Lower lobe of right lung (tissue), 2 donors: ENCODE measurements around the gene PFN4. TPM values are rescaled to one million over a fixed set of nuclear protein-coding genes. Genes with fewer than 3 reads are reported as not detected.
A peak's percentile ranks its signal among the peaks of the same experiment; 100 is the strongest.

Experiments used
- ATAC-seq, 2 donors: fragments of 200-7000 bp; cut with Tn5 transposase; one replicate each; pipeline ENCODE4 v1.9.1; 2020 to 2022; ENCODE audit warnings: mild to moderate bottlenecking in 2 of 2, moderate library complexity in 2 of 2
- DNase-seq: peaks from one replicate; pipeline ENCODE4 v3.0.0-alpha.2; 2020
- H3K27ac ChIP-seq: fragments of 200-600 bp; one replicate; pipeline ENCODE4 v1.8.0; 2022
- H3K27me3 ChIP-seq: fragments of 200-600 bp; one replicate; pipeline ENCODE4 v1.8.0; 2022; ENCODE audit warnings: low read depth
- H3K36me3 ChIP-seq: fragments of 200-600 bp; one replicate; pipeline ENCODE4 v1.8.0; 2022; ENCODE audit warnings: mild to moderate bottlenecking
- H3K4me1 ChIP-seq: fragments of 200-600 bp; one replicate; pipeline ENCODE4 v1.8.0; 2022
- H3K4me3 ChIP-seq: fragments of 200-600 bp; one replicate; pipeline ENCODE4 v1.8.0; 2022; ENCODE audit warnings: mild to moderate bottlenecking
- H3K9me3 ChIP-seq: fragments of 200-600 bp; one replicate; pipeline ENCODE4 v1.8.0; 2022
- CTCF ChIP-seq: fragments of 200-600 bp; IDR thresholded peaks from one replicate; pipeline ENCODE4 v1.8.0; 2022; ENCODE audit warnings: antibody characterized with exemption, mild to moderate bottlenecking
- intact Hi-C: fragments of 100-400 bp; cut with DNase I; formaldehyde crosslinking; loops from one replicate; pipeline ENCODE4 v1.11.0; 2022
- total RNA-seq: library from RNA; stranded (reverse); fragmentation: NEBNext Ultra II Directional; extraction: Animal tissue kit (Norgen Biotek cat#: 25700); gene quantifications from one replicate; pipeline ENCODE4 v1.2.1, GENCODE V29; 2021
- donor health status: DM: no; HTN: yes; CAD: no; lungs with severe emphysema.

PFN4 gene
- total RNA-seq, 1 donor from 2014 or later: 1.7 TPM

GRCh38 chr2:24083567-24084385 lies 39.4 kb downstream of the PFN4 start:
- Histone ChIP-seq H3K4me1 (peaks cover 38% of the 10 kb centered on the region), H3K27ac (peak overlapping the region; percentile 90), H3K9me3 (no peaks in the 10 kb centered on the region), H3K27me3 (no peaks in the 10 kb centered on the region), H3K36me3 (peaks cover 56% of the 10 kb centered on the region), H3K4me3 (peak overlapping the region; percentile 65)
- intact Hi-C loops: no loop called here
- DNase-seq: peak; percentile 96
- no peak for TF ChIP-seq CTCF
- peak; percentile 75 to 82 for ATAC-seq

- no peak for ATAC-seq
- H3K27me3 ChIP-seq: no peaks in the 10 kb centered on the region
- H3K36me3 ChIP-seq: peaks cover 53% of the 10 kb centered on the region
- DNase-seq: no peak
- H3K27ac ChIP-seq: peak overlapping the region; percentile 90
- peak overlapping the region; percentile 65 for H3K4me3 ChIP-seq
- no peaks in the 10 kb centered on the region for H3K9me3 ChIP-seq
- intact Hi-C loops: no loop called here
- no peak for TF ChIP-seq CTCF
- peaks cover 41% of the 10 kb centered on the region for H3K4me1 ChIP-seq
Measured at GRCh38 chr2:24082787-24083566, 40.2 kb downstream of the PFN4 start.

GRCh38 chr2:24080701-24081100 lies 42.4 kb downstream of the PFN4 start:
- no peak for DNase-seq
- intact Hi-C loops: no loop called here

GRCh38 chr2:24077879-24078278 lies 45.3 kb downstream of the PFN4 start:
- TF ChIP-seq CTCF: no peak
- Histone ChIP-seq H3K27ac (peak overlapping the region; percentile 93), H3K36me3 (peaks cover 55% of the 10 kb centered on the region), H3K4me3 (peak overlapping the region; percentile 96), H3K9me3 (no peaks in the 10 kb centered on the region), H3K27me3 (no peaks in the 10 kb centered on the region), H3K4me1 (peaks cover 44% of the 10 kb centered on the region)
- DNase-seq: no peak
- intact Hi-C loops: no loop called here
- no peak for ATAC-seq

More at GRCh38 chr2:24080701-24081100, 42.4 kb downstream of the PFN4 start:
- no peak for ATAC-seq
- Histone ChIP-seq H3K4me1 (peaks cover 49% of the 10 kb centered on the region), H3K9me3 (no peaks in the 10 kb centered on the region), H3K27ac (no peak overlapping the region), H3K27me3 (no peaks in the 10 kb centered on the region), H3K4me3 (no peak overlapping the region), H3K36me3 (peaks cover 42% of the 10 kb centered on the region)
- no peak for TF ChIP-seq CTCF

GRCh38 chr2:24077535-24077877 lies 45.6 kb downstream of the PFN4 start:
- Histone ChIP-seq H3K27me3 (no peaks in the 10 kb centered on the region), H3K4me3 (peak overlapping the region; percentile 96), H3K9me3 (no peaks in the 10 kb centered on the region), H3K27ac (peak overlapping the region; percentile 93), H3K4me1 (peaks cover 40% of the 10 kb centered on the region), H3K36me3 (peaks cover 56% of the 10 kb centered on the region)
- no peak for DNase-seq
- TF ChIP-seq CTCF: no peak
- no peak for ATAC-seq
- intact Hi-C loops: no loop called here
